Measurements from ENCODE around the gene ABCA13. TPM values are rescaled to one million over a fixed set of nuclear protein-coding genes. Genes with fewer than 3 reads are reported as not detected.

ABCA13 gene
- total RNA-seq, 1 donor: 0.21 TPM

DNA sequence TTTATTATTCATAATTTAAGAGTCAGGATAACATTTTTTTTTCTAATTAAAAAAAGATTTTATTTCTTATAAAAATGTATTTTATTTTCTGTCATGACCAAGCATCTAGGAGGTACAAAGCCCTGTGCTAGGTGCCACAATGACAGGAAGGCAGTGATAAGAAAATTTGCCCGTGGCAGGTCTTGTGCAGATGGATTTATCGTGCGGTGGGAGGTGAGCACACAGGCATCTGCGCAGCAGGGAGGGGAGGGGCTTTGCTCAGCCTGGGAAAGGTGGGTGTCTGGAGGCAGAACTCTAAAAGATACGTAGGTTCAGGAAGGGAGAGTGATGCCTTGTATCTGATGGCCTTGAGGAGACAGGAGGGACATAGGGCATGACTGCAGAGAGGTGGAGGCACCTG, 115.6 kb downstream of the ABCA13 start:
- H3K4me3 ChIP-seq (ENCODE audit: low read length): no peak overlapping the region
- H3K9me3 ChIP-seq (ENCODE audit: low read depth, low read length): no peaks in the 10 kb centered on the region
- no peaks in the 10 kb centered on the region for H3K4me1 ChIP-seq (ENCODE audit: insufficient read depth, low read length)
- H3K27me3 ChIP-seq (ENCODE audit: insufficient read depth, low read length): no peaks in the 10 kb centered on the region

DNA sequence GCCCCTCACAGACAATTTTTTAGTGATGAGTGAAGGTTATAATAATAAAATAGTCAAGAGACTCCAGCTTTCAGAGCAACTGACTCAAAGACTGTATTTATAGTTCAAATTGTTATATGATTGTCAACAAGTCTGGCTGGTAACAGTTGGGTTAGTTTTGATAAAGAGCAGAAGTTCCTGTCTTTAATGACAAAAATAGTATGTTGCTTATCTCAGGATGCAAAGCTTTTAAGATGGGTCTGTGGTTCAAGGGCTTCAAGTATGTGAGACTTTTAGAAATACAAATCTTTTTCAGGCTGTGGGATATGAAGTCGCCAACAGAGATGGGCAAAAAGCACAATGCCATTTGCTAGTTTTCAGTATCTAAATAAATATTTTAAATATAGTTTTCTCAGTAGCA, 118.4 kb downstream of the ABCA13 start:
- no peak overlapping the region for H3K4me3 ChIP-seq (ENCODE audit: low read length)
- no peaks in the 10 kb centered on the region for H3K4me1 ChIP-seq (ENCODE audit: insufficient read depth, low read length)
- no peaks in the 10 kb centered on the region for H3K27me3 ChIP-seq (ENCODE audit: insufficient read depth, low read length)
- H3K9me3 ChIP-seq (ENCODE audit: low read depth, low read length): no peaks in the 10 kb centered on the region

DNA sequence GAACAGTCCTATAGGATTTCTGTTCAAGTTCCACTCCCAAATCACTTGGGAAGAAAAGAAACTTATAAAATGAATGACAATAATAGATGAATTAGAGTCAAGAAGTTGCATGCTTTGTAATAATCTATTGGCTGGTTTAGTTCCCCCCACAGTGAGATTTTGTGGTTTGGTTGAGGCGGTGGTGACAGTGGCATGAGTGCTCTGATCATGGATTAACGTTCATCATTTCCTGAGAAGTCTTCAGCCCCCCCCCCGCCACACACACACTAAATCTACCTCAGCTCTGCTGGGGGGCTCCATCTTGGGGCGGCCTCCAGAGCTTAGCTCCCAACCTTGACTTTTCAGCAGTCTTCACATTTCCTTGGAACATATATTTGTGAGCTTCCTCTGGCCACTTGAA, 121.7 kb downstream of the ABCA13 start:
- no peak overlapping the region for H3K4me3 ChIP-seq (ENCODE audit: low read length)
- no peaks in the 10 kb centered on the region for H3K4me1 ChIP-seq (ENCODE audit: insufficient read depth, low read length)
- H3K9me3 ChIP-seq (ENCODE audit: low read depth, low read length): no peaks in the 10 kb centered on the region
- no peaks in the 10 kb centered on the region for H3K27me3 ChIP-seq (ENCODE audit: insufficient read depth, low read length)

DNA sequence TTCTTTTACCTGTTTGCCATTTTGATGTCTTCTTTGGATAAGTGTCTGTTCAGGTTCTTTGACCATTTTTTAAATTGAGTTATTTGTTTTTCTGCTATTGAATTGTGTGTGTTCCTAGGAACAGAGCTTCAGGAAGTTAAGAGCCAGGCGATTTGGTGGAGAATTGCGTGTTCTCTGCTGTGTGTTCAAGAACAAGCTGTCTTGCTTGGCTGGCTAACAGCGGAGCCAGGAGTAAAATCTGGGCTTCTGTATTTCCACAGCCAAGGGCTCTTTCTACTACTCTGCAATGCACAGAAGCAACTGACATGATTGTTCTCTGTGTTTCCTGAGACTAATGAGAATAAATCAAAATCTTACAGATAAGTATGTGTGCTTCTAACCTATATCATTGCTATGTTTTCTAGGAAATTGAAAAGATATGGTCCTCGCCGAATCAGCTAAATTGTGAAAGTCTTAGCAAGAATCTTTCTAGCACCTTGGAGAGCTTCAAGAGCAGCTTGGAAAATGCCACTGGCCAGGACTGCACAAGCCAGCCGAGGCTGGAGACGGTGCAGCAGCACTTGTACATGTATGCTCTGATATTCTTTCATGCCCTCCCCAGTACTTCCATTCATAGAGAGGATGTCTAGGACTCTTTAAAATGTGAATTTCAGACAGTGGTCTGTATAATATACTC, 124.2 kb downstream of the ABCA13 start:
- Histone ChIP-seq H3K4me3 (ENCODE audit: low read length) (no peak overlapping the region), H3K27me3 (ENCODE audit: insufficient read depth, low read length) (no peaks in the 10 kb centered on the region), H3K9me3 (ENCODE audit: low read depth, low read length) (no peaks in the 10 kb centered on the region), H3K4me1 (ENCODE audit: insufficient read depth, low read length) (no peaks in the 10 kb centered on the region)

DNA sequence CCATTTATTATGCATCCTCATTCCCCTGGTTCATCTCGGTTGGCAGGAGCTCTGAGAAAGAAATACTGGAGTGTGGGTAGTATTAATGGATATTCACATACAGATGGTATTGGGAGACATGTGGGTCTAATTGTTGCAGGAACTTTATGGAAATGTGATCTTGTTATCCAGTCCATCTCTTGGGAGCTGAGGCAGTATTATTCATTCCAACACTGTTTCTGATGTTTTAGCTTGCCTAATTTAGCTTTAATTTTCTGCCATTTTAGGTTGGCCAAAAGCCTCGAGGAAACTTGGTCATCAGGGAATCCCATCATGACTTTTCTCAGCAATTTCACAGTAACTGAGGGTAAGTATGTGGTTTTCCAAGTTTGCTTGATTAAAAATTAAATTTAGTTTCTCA, 125.7 kb downstream of the ABCA13 start:
- Histone ChIP-seq H3K9me3 (ENCODE audit: low read depth, low read length) (no peaks in the 10 kb centered on the region), H3K27me3 (ENCODE audit: insufficient read depth, low read length) (no peaks in the 10 kb centered on the region), H3K4me3 (ENCODE audit: low read length) (no peak overlapping the region), H3K4me1 (ENCODE audit: insufficient read depth, low read length) (no peaks in the 10 kb centered on the region)

DNA sequence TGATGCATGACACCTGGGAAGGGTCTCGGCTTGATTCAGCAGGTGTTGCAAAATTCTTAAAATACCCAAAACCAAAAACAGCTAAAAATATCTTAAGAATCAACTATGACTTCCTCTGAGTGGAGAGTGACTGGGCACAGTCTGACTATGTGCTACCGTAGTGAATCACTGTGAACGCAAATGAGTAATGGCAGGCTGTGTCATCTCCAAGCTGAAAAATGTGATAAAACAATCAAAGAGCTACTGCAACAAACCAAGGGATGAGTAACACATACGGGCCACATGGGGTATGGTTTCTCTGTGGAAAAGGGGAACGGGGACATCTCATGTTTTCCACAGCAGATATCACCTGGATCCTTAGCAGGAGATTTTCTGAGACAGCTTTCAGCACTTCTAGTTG, 127.5 kb downstream of the ABCA13 start:
- Histone ChIP-seq H3K4me1 (ENCODE audit: insufficient read depth, low read length) (no peaks in the 10 kb centered on the region), H3K9me3 (ENCODE audit: low read depth, low read length) (no peaks in the 10 kb centered on the region), H3K4me3 (ENCODE audit: low read length) (no peak overlapping the region), H3K27me3 (ENCODE audit: insufficient read depth, low read length) (no peaks in the 10 kb centered on the region)

DNA sequence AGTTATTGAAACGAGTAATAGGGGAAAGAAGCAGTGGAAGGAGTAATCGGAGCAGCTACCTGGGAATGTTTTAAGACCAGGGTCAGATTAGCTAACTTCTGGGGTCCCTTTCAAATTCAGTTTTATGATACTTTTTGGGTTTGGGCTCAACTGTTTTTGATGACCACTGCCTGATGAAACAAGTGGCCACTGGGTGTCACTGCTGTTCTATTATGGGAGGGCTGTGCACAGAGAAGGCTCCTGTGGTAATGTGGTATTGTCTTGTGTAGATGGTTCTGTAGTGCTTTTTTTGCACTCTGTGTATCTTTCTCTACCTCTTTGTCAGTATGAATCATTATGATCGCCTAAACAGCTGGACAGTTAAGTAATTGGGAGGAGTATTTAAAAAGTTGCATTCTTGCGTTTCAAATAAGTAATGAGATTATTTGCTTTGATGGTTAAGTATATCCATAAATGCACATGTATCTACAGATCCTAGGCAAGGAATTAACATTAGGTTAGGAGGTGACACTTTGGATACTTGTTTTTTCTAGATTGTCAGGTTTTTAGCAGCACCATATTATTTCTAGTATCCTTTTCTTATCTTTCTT, 128.4 kb downstream of the ABCA13 start:
- Histone ChIP-seq H3K4me3 (ENCODE audit: low read length) (no peak overlapping the region), H3K9me3 (ENCODE audit: low read depth, low read length) (no peaks in the 10 kb centered on the region), H3K27me3 (ENCODE audit: insufficient read depth, low read length) (no peaks in the 10 kb centered on the region), H3K4me1 (ENCODE audit: insufficient read depth, low read length) (no peaks in the 10 kb centered on the region)

DNA sequence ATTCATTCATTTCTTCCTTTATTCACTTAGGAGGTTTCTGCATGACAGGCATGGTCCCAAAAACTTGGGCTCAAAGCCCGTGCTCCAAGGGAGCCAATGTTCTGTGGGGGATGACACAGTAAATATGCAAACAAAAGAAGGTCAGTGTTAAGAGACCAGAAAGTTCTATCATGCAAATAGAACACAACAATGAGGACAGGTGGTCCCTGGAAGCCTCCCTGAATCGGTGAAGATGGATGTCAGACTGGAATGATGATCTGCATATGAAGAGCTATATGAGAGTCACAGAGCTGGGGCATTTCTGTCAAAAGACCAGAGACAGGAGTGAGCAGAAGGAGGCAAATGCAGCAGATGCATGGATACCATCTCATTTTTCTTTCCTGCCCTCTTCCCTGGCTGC, 129.0 kb downstream of the ABCA13 start:
- Histone ChIP-seq H3K27me3 (ENCODE audit: insufficient read depth, low read length) (no peaks in the 10 kb centered on the region), H3K4me1 (ENCODE audit: insufficient read depth, low read length) (no peaks in the 10 kb centered on the region), H3K4me3 (ENCODE audit: low read length) (no peak overlapping the region), H3K9me3 (ENCODE audit: low read depth, low read length) (no peaks in the 10 kb centered on the region)

DNA sequence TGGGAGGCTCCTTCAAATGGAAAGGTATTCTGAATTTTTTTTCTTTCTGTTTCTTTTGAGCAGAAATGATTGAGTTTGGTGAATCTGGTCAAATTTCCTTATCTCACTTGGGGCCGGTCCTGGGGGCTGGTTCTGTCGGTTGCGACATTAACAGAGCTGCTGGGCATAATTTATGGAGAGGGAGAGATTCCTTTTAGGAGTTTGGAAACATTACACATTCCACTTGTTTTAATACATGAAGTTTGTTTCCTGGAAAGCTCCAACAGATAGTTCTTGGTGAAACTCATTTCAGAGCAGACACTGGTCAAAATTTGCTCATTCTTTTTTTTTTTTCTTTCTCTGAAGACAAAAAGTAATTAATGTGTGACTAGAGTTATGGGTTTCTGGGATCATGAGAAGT, 129.9 kb downstream of the ABCA13 start:
- Histone ChIP-seq H3K9me3 (ENCODE audit: low read depth, low read length) (no peaks in the 10 kb centered on the region), H3K4me1 (ENCODE audit: insufficient read depth, low read length) (no peaks in the 10 kb centered on the region), H3K4me3 (ENCODE audit: low read length) (no peak overlapping the region), H3K27me3 (ENCODE audit: insufficient read depth, low read length) (no peaks in the 10 kb centered on the region)

DNA sequence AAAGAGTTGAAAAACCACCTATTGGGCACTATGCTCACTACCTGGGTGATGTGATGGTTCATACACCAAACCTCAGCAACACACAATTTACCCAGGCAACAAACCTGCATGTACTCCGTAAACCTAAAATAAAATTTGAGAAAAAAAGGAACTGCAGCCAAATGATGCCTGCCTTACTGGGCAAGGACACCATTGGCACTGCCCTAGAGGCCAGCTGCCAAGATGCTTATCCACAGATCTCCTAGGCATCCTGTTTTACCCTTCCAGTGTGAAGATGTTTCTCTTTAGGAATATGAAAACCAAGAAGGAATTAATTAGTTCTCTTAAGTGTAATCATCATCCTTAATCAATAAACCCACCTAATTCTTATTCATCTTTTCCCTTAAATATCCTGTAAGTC, 133.4 kb downstream of the ABCA13 start:
- H3K9me3 ChIP-seq (ENCODE audit: low read depth, low read length): no peaks in the 10 kb centered on the region
- H3K27me3 ChIP-seq (ENCODE audit: insufficient read depth, low read length): no peaks in the 10 kb centered on the region
- no peak overlapping the region for H3K4me3 ChIP-seq (ENCODE audit: low read length)
- H3K4me1 ChIP-seq (ENCODE audit: insufficient read depth, low read length): no peaks in the 10 kb centered on the region

DNA sequence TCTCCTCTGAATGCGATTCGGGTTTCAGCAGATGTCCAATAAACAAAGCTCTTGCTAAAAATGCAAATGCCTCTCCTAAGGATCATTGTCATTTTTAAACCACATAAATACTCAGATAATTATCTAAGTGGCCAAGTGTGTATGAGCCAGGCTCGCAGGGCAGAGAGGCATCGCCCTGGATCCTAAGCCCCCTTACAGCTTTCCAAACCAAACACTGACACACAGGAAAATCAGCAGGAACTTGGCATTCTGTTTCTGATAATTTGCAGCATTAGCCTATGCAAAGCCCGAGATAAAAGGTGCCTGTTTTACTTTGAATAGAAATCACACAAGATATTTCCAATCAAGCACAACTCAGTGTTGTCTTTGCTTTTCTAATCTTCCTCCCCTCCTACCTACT, 134.4 kb downstream of the ABCA13 start:
- H3K9me3 ChIP-seq (ENCODE audit: low read depth, low read length): no peaks in the 10 kb centered on the region
- no peaks in the 10 kb centered on the region for H3K27me3 ChIP-seq (ENCODE audit: insufficient read depth, low read length)
- no peaks in the 10 kb centered on the region for H3K4me1 ChIP-seq (ENCODE audit: insufficient read depth, low read length)
- H3K4me3 ChIP-seq (ENCODE audit: low read length): no peak overlapping the region

DNA sequence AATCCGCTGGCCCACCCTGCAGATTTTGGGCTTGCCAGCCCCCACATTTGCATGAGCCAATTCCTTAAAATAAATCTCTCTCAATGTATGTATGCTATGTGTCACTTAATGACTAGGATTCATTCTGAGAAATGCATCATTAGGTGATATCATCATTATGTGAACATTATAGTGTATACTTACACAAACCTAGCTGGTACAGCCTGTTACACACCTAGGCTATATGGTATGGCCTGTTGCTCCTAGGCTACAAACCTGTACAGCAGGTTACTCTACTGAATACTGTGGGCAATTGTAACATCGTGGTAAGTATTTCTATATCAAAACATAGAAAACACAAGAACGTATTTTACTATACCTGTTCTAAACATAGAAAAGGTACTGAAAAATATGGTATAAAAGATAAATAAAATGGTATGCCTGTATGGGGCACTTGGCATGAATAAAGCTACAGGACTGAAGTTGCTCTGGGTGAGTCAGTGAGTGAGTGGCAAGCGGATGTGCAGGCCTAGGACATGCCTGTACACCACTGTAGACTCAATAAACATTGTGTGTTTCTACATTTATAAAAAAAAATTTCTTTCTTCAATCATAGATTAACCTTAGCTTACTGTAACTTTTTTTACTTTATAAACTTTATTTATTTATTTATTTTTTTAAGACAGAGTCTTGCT, 135.9 kb downstream of the ABCA13 start:
- Histone ChIP-seq H3K4me3 (ENCODE audit: low read length) (no peak overlapping the region), H3K4me1 (ENCODE audit: insufficient read depth, low read length) (no peaks in the 10 kb centered on the region), H3K27me3 (ENCODE audit: insufficient read depth, low read length) (no peaks in the 10 kb centered on the region), H3K9me3 (ENCODE audit: low read depth, low read length) (no peaks in the 10 kb centered on the region)

DNA sequence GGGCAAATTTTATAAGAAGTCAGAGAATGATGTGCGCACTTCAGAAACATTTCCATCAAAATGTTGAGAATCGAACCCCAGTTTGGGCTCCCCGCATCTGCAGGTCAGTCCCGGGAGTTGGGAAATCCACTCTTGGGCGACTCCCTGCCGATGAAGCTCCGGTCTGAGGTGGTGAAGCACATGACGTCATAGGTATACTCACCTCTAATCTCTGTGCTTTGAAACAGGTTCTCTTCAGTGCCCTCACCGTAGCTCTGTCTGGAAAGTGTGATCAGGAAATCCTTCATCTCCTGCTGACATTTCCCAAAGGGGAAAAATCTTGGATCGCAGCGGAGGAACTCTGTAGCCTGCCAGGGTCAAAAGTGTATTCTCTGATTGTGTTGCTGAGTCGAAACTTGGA, 138.5 kb downstream of the ABCA13 start:
- Histone ChIP-seq H3K4me3 (ENCODE audit: low read length) (no peak overlapping the region), H3K4me1 (ENCODE audit: insufficient read depth, low read length) (no peaks in the 10 kb centered on the region), H3K9me3 (ENCODE audit: low read depth, low read length) (no peaks in the 10 kb centered on the region), H3K27me3 (ENCODE audit: insufficient read depth, low read length) (no peaks in the 10 kb centered on the region)

DNA sequence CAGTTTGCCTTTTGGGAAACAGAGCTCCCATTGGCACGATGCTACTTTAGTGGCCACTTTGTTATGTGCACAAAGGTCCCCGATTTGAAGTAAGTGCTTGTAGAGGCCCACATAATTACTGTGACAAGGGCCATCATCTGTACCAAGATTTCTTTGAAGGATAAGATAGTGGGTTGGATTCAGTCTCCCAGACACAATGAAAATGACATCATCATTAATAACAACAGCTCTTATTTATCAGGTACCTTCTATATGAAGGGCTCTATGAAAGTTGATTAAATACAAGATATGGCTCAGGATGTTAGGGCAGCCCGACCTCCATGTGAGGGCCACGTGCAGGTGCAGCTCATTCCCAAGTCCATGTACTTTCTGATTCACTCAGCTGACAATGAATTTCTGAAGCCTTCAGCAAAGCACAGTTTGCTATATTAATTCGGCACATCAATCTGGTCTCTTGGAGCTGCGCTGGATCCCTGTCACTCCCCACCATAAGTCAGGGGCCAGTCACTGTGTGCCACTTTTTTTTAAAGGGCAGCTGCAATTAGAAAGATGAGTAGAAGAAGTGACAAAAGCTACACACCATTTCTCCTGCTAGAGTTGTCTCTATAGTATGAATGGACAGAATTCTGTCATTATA, 140.3 kb downstream of the ABCA13 start:
- no peaks in the 10 kb centered on the region for H3K4me1 ChIP-seq (ENCODE audit: insufficient read depth, low read length)
- no peak overlapping the region for H3K4me3 ChIP-seq (ENCODE audit: low read length)
- H3K27me3 ChIP-seq (ENCODE audit: insufficient read depth, low read length): no peaks in the 10 kb centered on the region
- no peaks in the 10 kb centered on the region for H3K9me3 ChIP-seq (ENCODE audit: low read depth, low read length)

DNA sequence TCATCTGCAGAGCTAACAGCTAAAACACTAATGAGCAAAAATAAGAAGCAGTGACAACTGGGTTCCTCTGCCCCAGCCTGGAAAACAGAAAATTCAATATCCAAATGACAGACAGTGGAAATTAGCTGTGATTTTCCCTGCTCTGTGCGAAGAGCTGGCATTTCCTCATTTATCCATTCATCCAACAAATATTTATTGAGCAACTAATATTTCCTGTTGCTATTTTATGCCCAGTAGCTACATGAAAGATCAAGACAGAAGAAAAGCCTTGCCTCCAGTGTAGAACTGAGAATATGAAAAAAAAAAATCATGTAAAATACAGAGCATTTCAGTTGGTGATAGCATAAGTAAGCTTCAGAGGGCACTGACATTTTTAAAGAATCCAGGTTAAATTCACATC, 140.9 kb downstream of the ABCA13 start:
- Histone ChIP-seq H3K4me1 (ENCODE audit: insufficient read depth, low read length) (no peaks in the 10 kb centered on the region), H3K4me3 (ENCODE audit: low read length) (no peak overlapping the region), H3K9me3 (ENCODE audit: low read depth, low read length) (no peaks in the 10 kb centered on the region), H3K27me3 (ENCODE audit: insufficient read depth, low read length) (no peaks in the 10 kb centered on the region)

All from mononuclear cell (primary cell).